PC-3 (cell line): ENCODE data around the gene NCOA1. TPM values are rescaled to one million over a fixed set of nuclear protein-coding genes. Genes with fewer than 3 reads are reported as not detected.

ENCODE experiments used
- ATAC-seq: fragments of 200-7000 bp; cut with Tn5 transposase; 2 replicates; pipeline ENCODE4 v1.9.1; 2020; ENCODE audit warnings: mild to moderate bottlenecking, moderate library complexity
- BruUV-seq: library from RNA; stranded (reverse); fragments of 400-500 nt; replicated peaks from 2 replicates; lab custom pipeline; 2021; lab: Mats Ljungman, UMichigan
- CTCF ChIA-PET: fragments of 300-600 bp; sonication (Branson Sonifier 250); formaldehyde crosslinking; loops from one replicate; lab custom pipeline; 2022; ENCODE audit warnings: antibody characterized with exemption; lab: Charles Lee
- POLR2A ChIA-PET: fragments of 300-600 bp; sonication (Branson Sonifier 250); formaldehyde crosslinking; loops from one replicate; lab custom pipeline; 2022; ENCODE audit warnings: antibody characterized with exemption; ENCODE audit not compliant: unreplicated experiment; lab: Charles Lee
- DNase-seq: peaks from one replicate; pipeline ENCODE4 v3.0.0-alpha.2; 2015
- H2AFZ ChIP-seq: fragments of 300-600 bp; sonication (generic); 2 replicates; pipeline ENCODE4 v1.6.0; 2016; ENCODE audit warnings: antibody characterized with exemption, low read length
- H3F3A ChIP-seq: fragments of 300-600 bp; sonication (generic); one replicate; pipeline ENCODE4 v1.6.0; 2017; ENCODE audit warnings: antibody characterized with exemption, low read length, control low read depth, mild to moderate bottlenecking; ENCODE audit not compliant: unreplicated experiment
- H3K27ac ChIP-seq: fragments of 300-600 bp; sonication (generic); 2 replicates; pipeline ENCODE4 v1.5.1; 2016; ENCODE audit warnings: mild to moderate bottlenecking, low read length
- H3K27me3 ChIP-seq: fragments of 300-600 bp; sonication (generic); 2 replicates; pipeline ENCODE4 v1.6.1; 2016; ENCODE audit warnings: low read length, mixed read lengths
- H3K36me3 ChIP-seq: fragments of 300-600 bp; sonication (generic); 2 replicates; pipeline ENCODE4 v1.6.1; 2016; ENCODE audit warnings: low read depth, mixed run types, low read length, mixed read lengths
- H3K4me1 ChIP-seq: fragments of 300-600 bp; sonication (generic); 2 replicates; pipeline ENCODE4 v1.5.1; 2016; ENCODE audit warnings: low read length; ENCODE audit not compliant: insufficient read depth
- H3K4me2 ChIP-seq: fragments of 300-600 bp; sonication (generic); 2 replicates; pipeline ENCODE4 v1.6.0; 2016; ENCODE audit warnings: low read length
- H3K4me3 ChIP-seq: fragments of 300-600 bp; sonication (generic); 2 replicates; pipeline ENCODE4 v1.5.1; 2016; ENCODE audit warnings: mild to moderate bottlenecking, low read length, mixed read lengths
- H3K79me2 ChIP-seq: fragments of 300-600 bp; sonication (generic); 2 replicates; pipeline ENCODE4 v1.6.1; 2017; ENCODE audit warnings: low read length, mixed read lengths
- H3K9ac ChIP-seq: fragments of 300-600 bp; sonication (generic); 2 replicates; pipeline ENCODE4 v1.6.0; 2016; ENCODE audit warnings: mild to moderate bottlenecking, low read length
- H3K9me2 ChIP-seq: fragments of 300-600 bp; sonication (generic); replicated peaks from 2 replicates; pipeline ENCODE4 v1.6.1; 2016; ENCODE audit warnings: mixed run types, low read length, mixed read lengths
- H3K9me3 ChIP-seq: fragments of 300-600 bp; sonication (generic); 2 replicates; pipeline ENCODE4 v1.6.1; 2016; ENCODE audit warnings: low read length, mixed read lengths
- H4K20me1 ChIP-seq: fragments of 300-600 bp; sonication (generic); 2 replicates; pipeline ENCODE4 v1.6.1; 2016; ENCODE audit warnings: low read length, mixed read lengths
- EZH2 ChIP-seq: fragments of 300-600 bp; sonication (generic); IDR thresholded peaks from one replicate; pipeline ENCODE4 v1.6.1; 2017; ENCODE audit warnings: antibody characterized with exemption, mild to moderate bottlenecking, low read length; ENCODE audit not compliant: unreplicated experiment
- EZH2phosphoT487 ChIP-seq: fragments of 300-600 bp; sonication (generic); IDR thresholded peaks from 2 replicates; pipeline ENCODE4 v1.6.1; 2018; ENCODE audit warnings: mild to moderate bottlenecking, antibody characterized with exemption, low read length, borderline replicate concordance
- intact Hi-C: fragments of 100-400 bp; cut with micrococcal nuclease; formaldehyde crosslinking; loops from 2 replicates; pipeline ENCODE4 v1.9.0; 2023
- total RNA-seq: library from RNA; depleted of rRNA; stranded (reverse); fragments of >200 nt; gene quantifications from 2 replicates; pipeline ENCODE4 v1.2.3, GENCODE V29; 2014
- TF ChIP-seq, protein P1 (sequence below): fragments of 300-600 bp; sonication (generic); conservative IDR thresholded peaks from 2 replicates; pipeline ENCODE4 v1.5.1; 2017; ENCODE audit warnings: antibody characterized with exemption, low read depth, mild to moderate bottlenecking, low read length

Gene NCOA1
- total RNA-seq, 1 experiment from 2014 or later = 7.5 TPM

DNA sequence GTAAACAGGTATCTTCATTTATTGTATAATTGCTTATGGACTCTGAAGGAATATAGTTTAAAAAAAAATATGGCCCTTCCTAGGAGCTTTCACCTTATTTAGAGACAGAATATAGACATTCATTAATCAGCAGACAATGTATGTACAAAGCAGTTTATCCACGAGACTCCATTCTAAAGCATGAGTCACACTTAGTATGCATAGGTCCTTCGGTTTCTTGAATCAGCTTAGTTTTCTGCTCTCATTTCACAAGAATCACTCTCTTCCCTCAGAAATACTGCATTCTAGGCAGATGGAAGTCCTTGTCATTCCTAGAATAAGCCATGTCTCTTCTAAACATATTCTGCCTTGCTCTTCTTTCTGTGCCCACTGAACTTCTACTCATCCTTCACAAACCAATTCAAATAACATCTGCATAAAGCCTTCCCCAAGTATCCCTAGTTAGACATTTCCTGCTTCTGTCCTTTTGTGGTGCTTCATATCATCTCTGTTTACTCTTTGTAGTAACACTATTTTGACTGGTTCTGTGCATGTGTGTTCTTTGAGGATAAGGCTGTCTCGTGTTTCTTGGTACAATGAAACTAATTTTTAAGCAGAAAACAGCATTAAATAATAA, 217.6 kb downstream of the NCOA1 start:
- intact Hi-C loops = no loop called here
- no peaks in the 10 kb centered on the region for H4K20me1 ChIP-seq
- ChIA-PET CTCF (no interaction called here), POLR2A (no interaction called here)
- H3K9me3 ChIP-seq = no peaks in the 10 kb centered on the region
- peaks cover 9% of the 10 kb centered on the region for H3K4me1 ChIP-seq
- H3K4me3 ChIP-seq = no peak overlapping the region
- ATAC-seq (peak; percentile 79), DNase-seq (peak; percentile 46)
- no peak overlapping the region for H3K27ac ChIP-seq
- no peaks in the 10 kb centered on the region for H3K9me2 ChIP-seq
- TF ChIP-seq EZH2phosphoT487 (no peak), EZH2 (no peak)
- TF ChIP-seq, protein P1, sequence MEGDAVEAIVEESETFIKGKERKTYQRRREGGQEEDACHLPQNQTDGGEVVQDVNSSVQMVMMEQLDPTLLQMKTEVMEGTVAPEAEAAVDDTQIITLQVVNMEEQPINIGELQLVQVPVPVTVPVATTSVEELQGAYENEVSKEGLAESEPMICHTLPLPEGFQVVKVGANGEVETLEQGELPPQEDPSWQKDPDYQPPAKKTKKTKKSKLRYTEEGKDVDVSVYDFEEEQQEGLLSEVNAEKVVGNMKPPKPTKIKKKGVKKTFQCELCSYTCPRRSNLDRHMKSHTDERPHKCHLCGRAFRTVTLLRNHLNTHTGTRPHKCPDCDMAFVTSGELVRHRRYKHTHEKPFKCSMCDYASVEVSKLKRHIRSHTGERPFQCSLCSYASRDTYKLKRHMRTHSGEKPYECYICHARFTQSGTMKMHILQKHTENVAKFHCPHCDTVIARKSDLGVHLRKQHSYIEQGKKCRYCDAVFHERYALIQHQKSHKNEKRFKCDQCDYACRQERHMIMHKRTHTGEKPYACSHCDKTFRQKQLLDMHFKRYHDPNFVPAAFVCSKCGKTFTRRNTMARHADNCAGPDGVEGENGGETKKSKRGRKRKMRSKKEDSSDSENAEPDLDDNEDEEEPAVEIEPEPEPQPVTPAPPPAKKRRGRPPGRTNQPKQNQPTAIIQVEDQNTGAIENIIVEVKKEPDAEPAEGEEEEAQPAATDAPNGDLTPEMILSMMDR = no peak
- no peak overlapping the region for H3K9ac ChIP-seq
- H3K27me3 ChIP-seq = no peaks in the 10 kb centered on the region
- peak overlapping the region; percentile 31; the same call in 1 of the 2 replicates for H3K4me2 ChIP-seq
- BruUV-seq = no TSS peak
- no peaks in the 10 kb centered on the region for H3F3A ChIP-seq
- no peaks in the 10 kb centered on the region for H3K79me2 ChIP-seq
- no peaks in the 10 kb centered on the region for H3K36me3 ChIP-seq
- no peak overlapping the region for H2AFZ ChIP-seq

DNA sequence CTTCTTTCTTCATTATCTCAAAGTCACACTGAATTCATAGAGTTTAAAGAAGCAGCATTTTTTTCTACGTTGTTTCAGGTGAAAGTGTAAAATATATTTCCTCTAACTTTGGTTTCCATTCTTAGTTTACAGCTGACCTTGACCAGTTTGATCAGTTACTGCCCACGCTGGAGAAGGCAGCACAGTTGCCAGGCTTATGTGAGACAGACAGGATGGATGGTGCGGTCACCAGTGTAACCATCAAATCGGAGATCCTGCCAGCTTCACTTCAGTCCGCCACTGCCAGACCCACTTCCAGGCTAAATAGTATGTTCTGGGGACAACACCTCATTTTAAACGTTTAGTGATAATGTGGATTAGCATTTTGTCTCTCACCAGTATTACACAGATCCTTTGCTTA, 219.8 kb downstream of the NCOA1 start:
- ChIA-PET CTCF (no interaction called here), POLR2A (no interaction called here)
- no peak overlapping the region for H3K4me3 ChIP-seq
- H2AFZ ChIP-seq = no peak overlapping the region
- BruUV-seq = no TSS peak
- peaks cover 9% of the 10 kb centered on the region for H3K4me1 ChIP-seq
- TF ChIP-seq EZH2phosphoT487 (no peak), EZH2 (no peak)
- TF ChIP-seq, protein P1 = no peak
- H4K20me1 ChIP-seq = no peaks in the 10 kb centered on the region
- H3K9me2 ChIP-seq = no peaks in the 10 kb centered on the region
- H3K36me3 ChIP-seq = no peaks in the 10 kb centered on the region
- no peak for DNase-seq
- H3K27me3 ChIP-seq = no peaks in the 10 kb centered on the region
- ATAC-seq = no peak
- intact Hi-C loops = no loop called here
- H3K27ac ChIP-seq = no peak overlapping the region
- H3F3A ChIP-seq = no peaks in the 10 kb centered on the region
- no peaks in the 10 kb centered on the region for H3K9me3 ChIP-seq
- no peak overlapping the region for H3K4me2 ChIP-seq
- H3K79me2 ChIP-seq = no peaks in the 10 kb centered on the region
- H3K9ac ChIP-seq = no peak overlapping the region

DNA sequence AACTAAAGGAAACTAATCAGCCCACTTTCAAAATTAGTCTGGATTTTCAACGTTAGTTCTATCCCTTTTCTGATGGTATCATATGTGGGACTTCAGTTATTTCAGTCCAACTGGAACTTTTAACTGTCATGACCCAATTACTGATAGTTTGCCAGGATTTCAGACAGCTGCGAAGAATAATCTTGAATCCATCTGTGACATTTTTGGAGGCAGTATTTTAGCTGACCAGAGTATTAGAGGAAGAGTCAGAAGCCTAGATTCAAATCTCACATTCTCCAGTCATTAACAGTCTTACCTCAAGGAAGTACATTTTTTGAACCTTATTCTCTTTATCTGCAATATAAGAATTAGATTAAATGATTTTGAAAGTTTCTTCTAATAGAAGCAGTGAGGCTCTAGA, 220.8 kb downstream of the NCOA1 start:
- Histone ChIP-seq H3K9me3 (no peaks in the 10 kb centered on the region), H3K27me3 (no peaks in the 10 kb centered on the region), H4K20me1 (no peaks in the 10 kb centered on the region), H3F3A (no peaks in the 10 kb centered on the region), H3K4me2 (no peak overlapping the region), H3K4me1 (peaks cover 9% of the 10 kb centered on the region), H3K4me3 (no peak overlapping the region), H3K9me2 (no peaks in the 10 kb centered on the region), H3K9ac (no peak overlapping the region), H3K36me3 (no peaks in the 10 kb centered on the region), H3K79me2 (no peaks in the 10 kb centered on the region), H2AFZ (no peak overlapping the region), H3K27ac (no peak overlapping the region)
- ATAC-seq = no peak
- intact Hi-C loops = no loop called here
- DNase-seq = no peak
- ChIA-PET POLR2A (no interaction called here), CTCF (no interaction called here)
- BruUV-seq = no TSS peak
- TF ChIP-seq, protein P1 = no peak
- no peak for TF ChIP-seq EZH2
- no peak for TF ChIP-seq EZH2phosphoT487
